Epithelial cell of proximal tubule (primary cell): ENCODE data around the gene PRPS1. TPM values are rescaled to one million over a fixed set of nuclear protein-coding genes. Genes with fewer than 3 reads are reported as not detected.
"Not testable (repeated sequence)": the region's sequence is repeated elsewhere in the genome, so short reads cannot be mapped to it uniquely, and the experiment has no call there.

Experiments used
- DNase-seq: peaks from one replicate; pipeline ENCODE4 v3.0.0-alpha.2; 2011; ENCODE audit warnings: low read depth
- H3K4me3 ChIP-seq: 2 replicates; pipeline ENCODE4 v1.5.1; 2011; ENCODE audit warnings: low read depth, mild to moderate bottlenecking, low read length
- CTCF ChIP-seq: conservative IDR thresholded peaks from 2 replicates; pipeline ENCODE4 v1.5.1; 2012; ENCODE audit warnings: low read depth, mild to moderate bottlenecking, low read length
- total RNA-seq: library from RNA; depleted of rRNA; stranded (reverse); fragments of >200 nt; gene quantifications from 2 replicates; pipeline ENCODE4 v1.2.3, GENCODE V29; 2015

The PRPS1 gene
- total RNA-seq, 1 donor from 2014 or later, result 36.3 TPM

- no peak overlapping the region for H3K4me3 ChIP-seq
- DNase-seq, result no peak
- no peak for TF ChIP-seq CTCF
Measured at GRCh38 chrX:107678957-107679740, 50.8 kb downstream of the PRPS1 start.

DNA sequence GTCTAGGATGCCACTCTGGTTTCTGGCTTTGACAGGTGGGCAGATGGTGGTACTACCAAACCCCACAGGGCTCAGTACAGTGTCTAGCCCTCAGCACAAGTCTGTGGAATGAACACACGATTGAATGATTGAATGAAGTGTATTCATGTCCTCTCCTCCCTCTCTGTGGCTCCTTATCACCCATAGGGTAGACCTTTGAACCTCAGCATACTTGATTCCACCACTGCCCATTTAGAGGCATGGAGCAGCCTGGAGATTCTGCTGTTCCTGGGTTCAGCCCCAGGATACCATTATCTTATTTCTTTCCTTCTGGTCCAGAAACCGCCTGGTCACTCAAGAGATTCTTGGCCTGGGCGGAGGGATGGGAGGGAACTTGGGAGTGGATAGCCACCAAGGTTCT, 53.9 kb downstream of the PRPS1 start:
- H3K4me3 ChIP-seq, result no peak overlapping the region
- no peak for DNase-seq
- TF ChIP-seq CTCF, result no peak

DNA sequence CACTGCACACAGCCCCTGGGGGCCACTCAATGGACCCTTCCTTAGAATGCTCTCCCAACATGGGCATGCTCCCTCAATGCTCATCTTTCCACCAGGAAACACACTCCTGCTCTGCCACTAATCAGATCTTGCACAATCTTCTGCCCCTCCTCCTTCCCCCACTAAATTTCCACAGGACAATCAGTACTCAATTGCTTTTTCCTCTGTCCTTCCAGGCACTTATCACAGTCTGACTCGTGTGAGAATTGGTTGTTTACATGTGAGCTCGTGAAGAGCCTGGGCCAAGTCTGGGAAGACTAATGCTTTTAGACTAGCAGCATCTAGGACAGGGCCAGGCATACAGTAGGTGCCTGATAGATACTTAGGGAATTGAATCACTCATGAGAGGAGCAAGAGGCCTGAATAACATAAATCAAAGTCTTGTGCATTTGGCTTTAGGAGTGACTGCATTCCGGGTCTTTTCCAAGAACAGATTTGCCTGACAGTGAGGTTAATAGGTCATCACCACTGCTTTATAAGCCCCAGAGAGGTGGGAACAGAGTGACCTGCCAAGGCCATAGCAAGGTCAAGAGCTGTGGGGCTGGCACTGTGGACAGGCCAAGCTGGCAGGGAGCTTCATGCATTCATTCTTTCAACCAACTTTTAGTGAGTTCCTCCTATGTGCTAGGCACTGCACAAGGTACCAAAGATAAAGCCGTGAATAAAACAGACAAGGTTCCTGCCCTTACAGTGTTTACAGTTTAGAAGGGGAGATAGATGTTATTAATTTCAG, 55.0 kb downstream of the PRPS1 start:
- no peak overlapping the region for H3K4me3 ChIP-seq
- DNase-seq, result no peak
- no peak for TF ChIP-seq CTCF

- TF ChIP-seq CTCF, result no peak
- DNase-seq, result no peak
- no peak overlapping the region for H3K4me3 ChIP-seq
Measured at GRCh38 chrX:107683931-107684330, 55.6 kb downstream of the PRPS1 start.

DNA sequence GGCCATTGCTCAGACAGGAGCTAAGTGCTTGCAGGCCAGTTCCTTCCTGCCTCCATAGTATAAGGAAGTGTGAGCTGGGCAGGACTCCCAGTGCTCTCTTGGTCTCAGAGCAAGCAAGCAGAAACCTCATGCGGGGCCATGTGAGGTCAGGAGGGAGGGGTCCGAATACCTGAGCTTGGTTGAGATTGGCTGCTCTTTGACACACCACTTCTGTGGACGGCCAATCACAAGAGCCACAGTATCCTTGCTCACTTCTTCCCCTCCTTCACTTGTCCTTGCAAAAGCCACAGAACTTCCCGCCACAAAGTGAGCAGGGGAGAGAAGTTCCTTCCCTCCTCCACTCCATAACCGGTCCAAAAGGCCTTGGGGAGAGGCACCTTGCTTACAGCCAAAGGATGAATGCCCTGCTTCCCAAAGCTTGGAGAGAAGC, 56.7 kb downstream of the PRPS1 start:
- no peak for DNase-seq
- no peak for TF ChIP-seq CTCF

DNA sequence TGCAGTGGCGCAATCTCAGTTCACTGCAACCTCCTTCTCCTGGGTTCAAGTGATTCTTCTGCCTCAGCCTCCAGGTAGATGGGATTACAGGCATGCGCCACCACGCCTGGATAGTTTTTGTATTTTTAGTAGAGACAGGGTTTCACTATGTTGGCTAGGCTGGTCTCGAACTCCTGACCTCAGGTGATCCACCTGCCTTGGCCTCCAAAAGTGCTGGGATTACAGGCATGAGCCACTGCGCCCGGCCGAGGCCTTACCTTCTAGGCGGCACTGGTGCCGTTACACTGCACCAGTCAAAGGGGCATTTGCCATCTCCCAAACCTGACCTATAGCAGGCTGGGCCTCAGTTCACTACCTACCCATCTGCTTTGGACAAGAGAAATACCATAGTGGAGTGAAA, 57.3 kb downstream of the PRPS1 start:
- not testable (repeated sequence) for DNase-seq, H3K4me3 ChIP-seq

More for the DNA sequence above, 56.7 kb downstream of the PRPS1 start:
- H3K4me3 ChIP-seq, result no peak overlapping the region

DNA sequence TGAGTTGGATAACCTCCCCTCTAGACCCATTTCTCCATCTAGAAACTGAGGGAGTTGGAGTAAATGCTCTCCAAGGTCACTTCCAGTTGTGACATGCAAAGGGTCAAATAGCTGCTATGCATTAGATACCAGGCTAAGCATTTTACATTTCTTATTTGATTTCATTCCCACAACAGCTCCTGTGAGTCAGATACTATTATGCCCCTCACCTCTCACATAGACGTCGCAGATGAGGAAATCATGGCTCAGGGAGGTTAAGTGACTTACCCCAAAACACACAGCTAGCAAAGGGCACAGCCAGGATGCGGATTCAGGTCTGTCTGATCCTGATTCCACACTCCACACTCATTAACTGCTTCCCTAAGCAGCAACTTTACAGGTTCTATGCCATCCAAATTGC, 57.7 kb downstream of the PRPS1 start:
- no peak overlapping the region for H3K4me3 ChIP-seq
- no peak for DNase-seq
- no peak for TF ChIP-seq CTCF
